Measurements from ENCODE around the gene CIDEB. TPM values are rescaled to one million over a fixed set of nuclear protein-coding genes. Genes with fewer than 3 reads are reported as not detected.
"Not testable (repeated sequence)": the region's sequence is repeated elsewhere in the genome, so short reads cannot be mapped to it uniquely, and the experiment has no call there.

CIDEB gene
- polyA plus RNA-seq, 1 donor: 105 TPM

DNA sequence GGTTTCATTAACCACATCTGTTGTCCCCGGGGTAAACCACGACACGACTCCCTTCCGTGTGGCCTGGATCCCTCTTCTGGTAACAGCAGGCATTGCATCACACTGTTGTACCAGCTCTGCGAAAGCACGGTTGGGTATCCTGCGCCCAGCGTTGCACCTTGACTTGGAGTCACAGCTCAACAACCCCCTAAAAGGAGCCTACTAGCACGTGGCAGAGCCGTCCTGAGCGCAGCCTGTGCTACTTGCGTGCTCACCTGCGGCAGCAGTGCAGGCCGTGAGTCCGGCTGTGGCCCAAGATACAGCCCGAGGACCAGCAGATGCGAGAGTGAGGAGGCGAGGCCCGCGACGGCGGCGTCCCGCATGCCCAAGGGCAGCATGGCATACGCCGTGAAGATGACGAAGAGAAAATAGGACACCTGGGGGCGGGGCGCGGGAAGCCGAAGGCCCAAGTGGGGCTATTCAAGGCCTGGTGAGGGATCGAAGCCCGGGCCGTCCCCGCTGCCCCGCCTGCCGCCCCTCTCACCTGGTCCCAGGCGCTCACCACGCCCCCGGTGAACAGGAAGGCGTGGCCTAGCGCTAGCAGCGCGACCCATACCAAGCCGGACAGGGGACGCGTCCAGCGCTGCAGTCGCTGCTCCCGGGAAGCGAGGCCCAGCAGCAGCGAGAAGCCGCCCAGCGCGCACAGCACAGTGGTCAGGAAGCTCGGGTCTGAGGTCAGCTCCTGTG is 24.7 kb upstream of the CIDEB start:
- WGBS (ENCODE audit: insufficient coverage, low lambda C conversion rate): no CpG with 5 or more reads among the region's 56 CpGs
- Histone ChIP-seq H3K27me3 (ENCODE audit: control insufficient read depth, insufficient read depth, low read length) (peaks cover 39% of the 10 kb centered on the region), H3K9me3 (ENCODE audit: control insufficient read depth, low read depth, low read length) (peaks cover 13% of the 10 kb centered on the region), H3K4me1 (ENCODE audit: control insufficient read depth, insufficient read depth, low read length) (peaks cover 26% of the 10 kb centered on the region), H3K36me3 (ENCODE audit: control insufficient read depth, insufficient read depth, low read length) (peaks cover 4% of the 10 kb centered on the region), H3K27ac (ENCODE audit: low read length) (no peak overlapping the region), H3K4me3 (ENCODE audit: low read length) (peak overlapping the region; percentile 26)
- peak; percentile 70 to 80 for DNase-seq

DNA sequence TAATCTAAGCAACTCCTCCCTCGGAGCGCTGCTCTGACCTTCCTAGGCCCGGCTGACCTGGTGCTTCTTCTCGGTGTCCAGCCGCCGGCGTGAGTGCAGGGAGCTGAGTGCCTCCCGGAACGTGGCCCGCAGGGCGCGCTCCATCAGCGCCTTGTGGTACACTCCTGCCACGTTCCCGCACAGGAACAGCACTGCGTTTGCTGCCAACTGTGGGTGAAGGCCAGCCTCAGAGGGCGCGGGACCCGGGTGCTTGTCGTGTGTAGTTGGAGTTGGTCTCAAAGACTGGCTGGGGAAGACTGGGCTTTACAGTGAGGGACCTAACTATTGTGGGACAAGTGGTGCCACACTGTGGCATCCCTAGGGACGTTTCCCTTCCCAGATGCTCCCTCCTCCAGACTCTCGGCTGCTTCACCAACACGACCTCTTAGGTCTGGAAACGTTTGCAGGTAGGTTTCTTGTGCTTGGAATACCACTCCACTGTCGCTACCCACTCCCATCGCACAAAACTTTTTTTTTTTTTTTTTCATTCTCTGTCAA is 24.0 kb upstream of the CIDEB start:
- Histone ChIP-seq H3K9me3 (ENCODE audit: control insufficient read depth, low read depth, low read length) (peaks cover 13% of the 10 kb centered on the region), H3K27ac (ENCODE audit: low read length) (no peak overlapping the region), H3K36me3 (ENCODE audit: control insufficient read depth, insufficient read depth, low read length) (peaks cover under 1% of the 10 kb centered on the region), H3K4me3 (ENCODE audit: low read length) (no peak overlapping the region), H3K4me1 (ENCODE audit: control insufficient read depth, insufficient read depth, low read length) (peaks cover 26% of the 10 kb centered on the region), H3K27me3 (ENCODE audit: control insufficient read depth, insufficient read depth, low read length) (peaks cover 38% of the 10 kb centered on the region)
- WGBS (ENCODE audit: insufficient coverage, low lambda C conversion rate): no CpG with 5 or more reads among the region's 26 CpGs
- no peak for DNase-seq

DNA sequence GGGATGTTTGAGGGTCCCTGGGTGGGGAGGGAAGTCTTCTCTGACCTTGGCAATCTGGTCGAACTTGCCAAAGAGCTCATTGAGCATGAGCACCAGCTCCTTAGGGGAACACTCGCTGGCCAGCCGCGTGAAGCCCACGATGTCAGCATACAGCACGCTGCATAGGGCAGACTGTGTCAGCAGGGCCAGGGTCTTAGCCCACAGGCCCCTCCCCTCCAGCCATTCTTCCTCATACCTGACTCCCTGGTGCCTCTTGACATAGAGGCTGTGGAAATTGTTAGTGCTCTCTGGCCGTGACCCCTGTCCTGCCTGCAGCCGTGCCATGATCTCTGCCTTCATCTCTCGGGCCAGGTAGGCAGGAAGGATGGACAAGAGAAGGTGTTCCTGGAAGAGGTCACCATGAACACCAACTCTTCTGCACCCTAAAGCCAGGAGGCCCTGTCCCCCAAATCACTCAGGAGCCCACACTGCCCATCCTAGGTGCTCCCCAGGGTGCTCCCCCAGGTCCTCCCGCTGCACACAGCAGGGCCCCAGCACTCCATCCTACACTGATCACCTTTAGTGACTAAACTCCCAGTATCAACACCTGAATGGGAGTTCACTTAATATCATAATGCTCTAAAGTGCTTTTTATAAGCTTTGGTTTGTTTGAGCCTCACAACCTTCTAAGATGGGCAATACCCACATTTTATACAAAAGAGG is 23.3 kb upstream of the CIDEB start:
- Histone ChIP-seq H3K4me3 (ENCODE audit: low read length) (no peak overlapping the region), H3K36me3 (ENCODE audit: control insufficient read depth, insufficient read depth, low read length) (no peaks in the 10 kb centered on the region), H3K27me3 (ENCODE audit: control insufficient read depth, insufficient read depth, low read length) (peaks cover 37% of the 10 kb centered on the region), H3K27ac (ENCODE audit: low read length) (no peak overlapping the region), H3K4me1 (ENCODE audit: control insufficient read depth, insufficient read depth, low read length) (peaks cover 26% of the 10 kb centered on the region), H3K9me3 (ENCODE audit: control insufficient read depth, low read depth, low read length) (peaks cover 13% of the 10 kb centered on the region)
- DNase-seq: no peak
- no CpG with 5 or more reads among the region's 10 CpGs for WGBS (ENCODE audit: insufficient coverage, low lambda C conversion rate)

DNA sequence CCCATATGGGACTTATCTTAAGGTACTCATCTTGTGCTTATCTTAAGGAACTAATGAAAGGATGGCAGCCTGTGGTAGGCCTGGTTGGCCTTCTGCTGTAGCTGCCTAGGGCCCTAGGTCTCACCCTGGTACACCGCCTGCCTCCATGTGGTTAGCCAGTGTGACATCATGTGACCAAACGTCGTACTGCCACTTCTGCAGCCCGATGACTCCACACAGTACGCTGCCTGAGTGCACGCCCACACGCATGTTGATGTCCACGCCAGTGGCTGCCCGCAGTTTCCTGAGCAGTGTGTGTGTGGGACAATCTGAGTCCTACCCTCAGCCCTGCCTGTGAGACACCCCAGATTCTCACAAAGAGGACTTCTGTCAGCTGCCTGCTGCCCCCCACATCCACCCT is 22.0 kb upstream of the CIDEB start:
- DNase-seq: no peak
- H3K27ac ChIP-seq (ENCODE audit: low read length): no peak overlapping the region
- peaks cover 21% of the 10 kb centered on the region for H3K4me1 ChIP-seq (ENCODE audit: control insufficient read depth, insufficient read depth, low read length)
- no CpG with 5 or more reads among the region's 9 CpGs for WGBS (ENCODE audit: insufficient coverage, low lambda C conversion rate)
- H3K36me3 ChIP-seq (ENCODE audit: control insufficient read depth, insufficient read depth, low read length): no peaks in the 10 kb centered on the region
- H3K9me3 ChIP-seq (ENCODE audit: control insufficient read depth, low read depth, low read length): peaks cover 10% of the 10 kb centered on the region
- no peak overlapping the region for H3K4me3 ChIP-seq (ENCODE audit: low read length)
- peaks cover 25% of the 10 kb centered on the region for H3K27me3 ChIP-seq (ENCODE audit: control insufficient read depth, insufficient read depth, low read length)

DNA sequence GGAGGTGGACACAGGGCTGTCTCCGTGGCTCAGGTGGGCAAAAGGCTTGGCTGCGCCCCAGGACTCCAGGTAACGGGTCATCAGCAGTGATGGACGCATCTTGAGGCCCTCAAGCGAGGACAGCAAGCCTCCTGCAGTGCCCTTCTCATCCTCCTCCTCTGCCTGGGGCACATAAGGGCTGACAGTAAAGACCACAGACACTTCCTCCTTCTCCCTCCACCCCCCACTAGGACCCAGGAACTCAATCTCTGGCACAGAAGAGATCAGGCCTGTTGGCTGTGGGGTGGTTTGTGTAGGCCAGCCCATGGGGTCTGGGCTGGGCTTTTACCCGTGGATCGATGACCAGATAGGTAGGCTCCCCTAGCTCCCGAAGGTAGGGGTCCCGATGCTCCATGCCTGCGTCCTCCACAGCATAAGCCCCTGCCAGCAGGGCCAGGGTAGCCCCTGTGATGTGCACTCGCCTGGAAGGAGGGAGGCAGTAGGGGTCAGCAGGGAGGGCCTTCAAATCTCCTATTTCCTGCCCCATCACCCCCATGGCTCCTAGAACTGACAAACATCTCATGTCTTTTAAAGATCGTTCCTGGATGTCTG is 21.4 kb upstream of the CIDEB start:
- DNase-seq: no peak
- Histone ChIP-seq H3K4me1 (ENCODE audit: control insufficient read depth, insufficient read depth, low read length) (peaks cover 15% of the 10 kb centered on the region), H3K27me3 (ENCODE audit: control insufficient read depth, insufficient read depth, low read length) (peaks cover 19% of the 10 kb centered on the region), H3K27ac (ENCODE audit: low read length) (no peak overlapping the region), H3K9me3 (ENCODE audit: control insufficient read depth, low read depth, low read length) (peaks cover 5% of the 10 kb centered on the region), H3K36me3 (ENCODE audit: control insufficient read depth, insufficient read depth, low read length) (no peaks in the 10 kb centered on the region), H3K4me3 (ENCODE audit: low read length) (no peak overlapping the region)
- WGBS (ENCODE audit: insufficient coverage, low lambda C conversion rate): no CpG with 5 or more reads among the region's 12 CpGs

DNA sequence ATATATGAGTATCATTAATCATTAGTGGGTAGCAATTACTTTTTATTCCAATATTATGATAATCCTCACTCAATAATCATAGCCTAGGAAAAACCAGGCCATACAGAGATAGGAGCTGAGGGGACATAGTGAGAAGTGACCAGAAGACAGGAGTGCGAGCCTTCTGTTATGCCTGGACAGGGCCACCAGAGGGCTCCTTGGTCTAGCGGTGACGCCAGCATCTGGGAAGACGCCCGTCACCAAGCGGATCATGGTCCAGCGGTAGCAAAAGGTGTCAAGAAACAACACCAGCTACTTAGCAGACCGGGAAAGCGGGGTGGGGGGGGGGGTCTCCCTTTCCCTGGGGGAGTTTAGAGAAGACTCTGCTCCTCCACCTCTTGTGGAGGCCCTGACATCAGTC is 20.1 kb upstream of the CIDEB start:
- not testable (repeated sequence) for H3K4me1 ChIP-seq (ENCODE audit: control insufficient read depth, insufficient read depth, low read length); H3K9me3 ChIP-seq (ENCODE audit: control insufficient read depth, low read depth, low read length); H3K36me3 ChIP-seq (ENCODE audit: control insufficient read depth, insufficient read depth, low read length); DNase-seq; H3K27ac ChIP-seq (ENCODE audit: low read length); H3K27me3 ChIP-seq (ENCODE audit: control insufficient read depth, insufficient read depth, low read length); H3K4me3 ChIP-seq (ENCODE audit: low read length)
- WGBS (ENCODE audit: insufficient coverage, low lambda C conversion rate): no CpG with 5 or more reads among the region's 9 CpGs

DNA sequence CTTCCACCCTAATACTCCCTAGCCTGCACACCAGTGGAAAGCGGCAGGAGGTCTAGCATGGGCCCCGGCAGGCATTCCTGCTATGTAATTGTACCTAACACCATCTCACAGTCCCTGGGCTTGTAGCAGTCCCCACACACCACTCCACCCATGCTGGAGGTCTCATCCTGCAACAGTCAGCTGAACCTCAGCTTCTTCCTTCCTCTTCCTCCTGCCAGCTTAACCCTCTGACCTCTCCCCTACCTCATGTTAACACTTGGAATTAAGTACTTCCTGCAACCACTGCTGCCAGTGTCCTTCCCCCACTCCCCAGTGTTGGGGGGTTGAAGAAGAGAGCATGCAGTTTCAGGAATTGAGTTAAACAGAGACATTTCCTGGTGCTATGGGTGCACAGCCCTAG is 19.5 kb upstream of the CIDEB start:
- WGBS (ENCODE audit: insufficient coverage, low lambda C conversion rate): no CpG with 5 or more reads among the region's 2 CpGs
- Histone ChIP-seq H3K9me3 (ENCODE audit: control insufficient read depth, low read depth, low read length) (no peaks in the 10 kb centered on the region), H3K4me3 (ENCODE audit: low read length) (no peak overlapping the region), H3K4me1 (ENCODE audit: control insufficient read depth, insufficient read depth, low read length) (peaks cover 1% of the 10 kb centered on the region), H3K27me3 (ENCODE audit: control insufficient read depth, insufficient read depth, low read length) (peaks cover under 1% of the 10 kb centered on the region), H3K27ac (ENCODE audit: low read length) (no peak overlapping the region), H3K36me3 (ENCODE audit: control insufficient read depth, insufficient read depth, low read length) (no peaks in the 10 kb centered on the region)
- DNase-seq: no peak

DNA sequence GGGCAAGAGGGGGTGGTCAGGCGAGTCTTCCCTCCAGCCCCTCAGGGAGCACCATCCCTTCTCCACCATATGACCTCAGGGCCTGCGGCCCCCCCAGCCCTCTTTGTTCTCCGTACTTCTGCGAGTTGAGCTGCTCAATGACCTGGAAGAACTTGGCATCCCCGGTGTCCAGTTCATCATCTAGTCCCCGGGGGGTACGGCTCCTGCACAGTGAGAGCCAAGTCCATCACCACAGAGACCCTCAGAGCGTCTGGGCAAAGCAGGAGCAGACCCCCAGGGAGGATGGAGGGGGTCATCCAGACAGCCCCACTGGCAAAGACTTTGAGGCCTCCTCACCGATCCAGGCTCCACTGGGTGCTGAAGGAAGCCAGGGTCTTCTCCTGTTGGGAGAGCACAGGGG is 18.2 kb upstream of the CIDEB start:
- H3K27me3 ChIP-seq (ENCODE audit: control insufficient read depth, insufficient read depth, low read length): no peaks in the 10 kb centered on the region
- no CpG with 5 or more reads among the region's 9 CpGs for WGBS (ENCODE audit: insufficient coverage, low lambda C conversion rate)
- H3K9me3 ChIP-seq (ENCODE audit: control insufficient read depth, low read depth, low read length): no peaks in the 10 kb centered on the region
- H3K36me3 ChIP-seq (ENCODE audit: control insufficient read depth, insufficient read depth, low read length): no peaks in the 10 kb centered on the region
- no peak overlapping the region for H3K4me3 ChIP-seq (ENCODE audit: low read length)
- H3K27ac ChIP-seq (ENCODE audit: low read length): no peak overlapping the region
- H3K4me1 ChIP-seq (ENCODE audit: control insufficient read depth, insufficient read depth, low read length): no peaks in the 10 kb centered on the region
- no peak for DNase-seq

DNA sequence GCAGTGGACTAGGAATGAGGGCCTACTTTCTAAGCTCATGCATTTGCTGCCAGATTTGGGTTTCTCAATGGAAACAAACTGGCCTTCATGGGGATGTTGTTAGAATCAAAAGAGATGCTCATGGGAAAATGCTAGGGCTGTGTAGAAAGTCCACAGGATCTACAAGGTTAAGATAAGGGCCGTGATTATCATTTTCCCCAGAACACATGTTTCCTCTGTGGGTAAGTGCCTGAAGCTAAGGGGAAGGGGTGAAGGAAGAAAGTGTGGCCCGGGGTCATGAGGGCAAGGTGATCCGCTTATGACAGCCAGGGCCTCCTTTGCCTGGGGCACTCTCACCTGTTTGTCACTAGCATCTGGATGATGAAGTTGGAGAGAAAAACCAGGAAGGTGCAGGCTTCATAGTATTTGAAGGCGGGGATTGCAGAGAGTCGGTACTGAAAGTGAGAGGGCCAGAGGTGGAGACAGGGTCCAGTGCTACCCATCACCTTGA is 17.3 kb upstream of the CIDEB start:
- Histone ChIP-seq H3K36me3 (ENCODE audit: control insufficient read depth, insufficient read depth, low read length) (no peaks in the 10 kb centered on the region), H3K27ac (ENCODE audit: low read length) (no peak overlapping the region), H3K4me1 (ENCODE audit: control insufficient read depth, insufficient read depth, low read length) (no peaks in the 10 kb centered on the region), H3K27me3 (ENCODE audit: control insufficient read depth, insufficient read depth, low read length) (no peaks in the 10 kb centered on the region), H3K4me3 (ENCODE audit: low read length) (no peak overlapping the region), H3K9me3 (ENCODE audit: control insufficient read depth, low read depth, low read length) (no peaks in the 10 kb centered on the region)
- WGBS (ENCODE audit: insufficient coverage, low lambda C conversion rate): no CpG with 5 or more reads among the region's 5 CpGs
- DNase-seq: no peak

DNA sequence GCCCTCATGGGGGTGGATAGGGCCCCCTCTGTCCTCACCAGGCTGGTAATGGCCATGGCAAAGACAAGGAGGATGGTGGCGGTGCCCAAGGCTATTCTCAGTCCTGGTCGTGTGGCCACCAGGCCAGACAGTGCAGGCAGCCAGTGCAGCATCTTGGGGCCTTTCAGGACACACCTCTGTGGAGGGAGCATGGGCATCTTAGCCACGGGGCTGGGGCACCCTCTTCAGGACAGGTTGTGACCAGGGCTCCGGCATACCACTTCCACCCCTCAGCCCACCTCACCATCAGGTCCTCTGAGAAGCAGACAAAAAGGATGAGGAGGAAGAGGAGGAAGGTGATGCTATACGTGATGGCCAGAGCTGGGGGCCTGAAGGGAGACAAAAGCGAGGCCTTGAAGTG is 16.2 kb upstream of the CIDEB start:
- no peak overlapping the region for H3K27ac ChIP-seq (ENCODE audit: low read length)
- no peak overlapping the region for H3K4me3 ChIP-seq (ENCODE audit: low read length)
- 86% methylated on average over 2 of the region's 6 CpGs for WGBS (ENCODE audit: insufficient coverage, low lambda C conversion rate)
- DNase-seq: no peak
- H3K9me3 ChIP-seq (ENCODE audit: control insufficient read depth, low read depth, low read length): no peaks in the 10 kb centered on the region
- H3K4me1 ChIP-seq (ENCODE audit: control insufficient read depth, insufficient read depth, low read length): no peaks in the 10 kb centered on the region
- no peaks in the 10 kb centered on the region for H3K36me3 ChIP-seq (ENCODE audit: control insufficient read depth, insufficient read depth, low read length)
- H3K27me3 ChIP-seq (ENCODE audit: control insufficient read depth, insufficient read depth, low read length): peaks cover 7% of the 10 kb centered on the region
